Stimulated activated CD4-positive, alpha-beta T cell treated with anti-CD3 and anti-CD28 coated beads, Interleukin-2, amount 100 ng/mL, for 4 hours (primary cell): ENCODE data around the gene HGD.
"Not testable (repeated sequence)": the region's sequence is repeated elsewhere in the genome, so short reads cannot be mapped to it uniquely, and the experiment has no call there.

Experiments used
- DNase-seq: peaks from one replicate; pipeline ENCODE4 v3.0.0-alpha.2; 2020; ENCODE audit warnings: low read depth

The HGD gene

GRCh38 chr3:120678984-120679383 lies 3.1 kb downstream of the HGD start:
- no peak for DNase-seq

GRCh38 chr3:120678331-120678947 lies 3.6 kb downstream of the HGD start:
- DNase-seq, result no peak

GRCh38 chr3:120677193-120677592 lies 4.8 kb downstream of the HGD start:
- DNase-seq, result not testable (repeated sequence)

GRCh38 chr3:120673116-120673515 lies 8.9 kb downstream of the HGD start:
- no peak for DNase-seq

- DNase-seq, result no peak
These were observed 11.5 kb downstream of the HGD start for GRCh38 chr3:120670576-120670975.

GRCh38 chr3:120664926-120665325 lies 17.1 kb downstream of the HGD start:
- DNase-seq, result no peak

GRCh38 chr3:120661945-120662344 lies 20.1 kb downstream of the HGD start:
- DNase-seq, result no peak

- no peak for DNase-seq
These were observed 20.7 kb downstream of the HGD start for GRCh38 chr3:120661106-120661905.

- no peak for DNase-seq
These were observed 22.2 kb downstream of the HGD start for GRCh38 chr3:120659834-120660233.

GRCh38 chr3:120659285-120659684 lies 22.8 kb downstream of the HGD start:
- no peak for DNase-seq

- DNase-seq, result no peak
These were observed 29.0 kb downstream of the HGD start for GRCh38 chr3:120652896-120653545.

- no peak for DNase-seq
These were observed 29.8 kb downstream of the HGD start for GRCh38 chr3:120652281-120652680.

- no peak for DNase-seq
These were observed 31.7 kb downstream of the HGD start for GRCh38 chr3:120650311-120650710.

- DNase-seq, result no peak
These were observed 32.2 kb downstream of the HGD start for GRCh38 chr3:120649830-120650233.

GRCh38 chr3:120648290-120648689 lies 33.7 kb downstream of the HGD start:
- DNase-seq, result no peak

GRCh38 chr3:120646771-120647432 lies 35.1 kb downstream of the HGD start:
- no peak for DNase-seq

- DNase-seq, result no peak
These were observed 36.8 kb downstream of the HGD start for GRCh38 chr3:120645083-120645845.

- DNase-seq, result no peak
These were observed 39.6 kb downstream of the HGD start for GRCh38 chr3:120642368-120642948.

- DNase-seq, result no peak
These were observed 40.3 kb downstream of the HGD start for GRCh38 chr3:120641696-120642246.

- DNase-seq, result no peak
These were observed 41.8 kb downstream of the HGD start for GRCh38 chr3:120640231-120640630.

- DNase-seq, result not testable (repeated sequence)
These were observed 43.2 kb downstream of the HGD start for GRCh38 chr3:120638820-120639219.
